HG03135 (cell line): ENCODE results near the gene SIM2.

Source experiments
- ATAC-seq: cut with Tn5 transposase; IDR thresholded peaks from one replicate; pipeline ENCODE4 v1.9.1; 2021; ENCODE audit warnings: mild to moderate bottlenecking, moderate library complexity; ENCODE audit not compliant: unreplicated experiment

SIM2 gene

DNA sequence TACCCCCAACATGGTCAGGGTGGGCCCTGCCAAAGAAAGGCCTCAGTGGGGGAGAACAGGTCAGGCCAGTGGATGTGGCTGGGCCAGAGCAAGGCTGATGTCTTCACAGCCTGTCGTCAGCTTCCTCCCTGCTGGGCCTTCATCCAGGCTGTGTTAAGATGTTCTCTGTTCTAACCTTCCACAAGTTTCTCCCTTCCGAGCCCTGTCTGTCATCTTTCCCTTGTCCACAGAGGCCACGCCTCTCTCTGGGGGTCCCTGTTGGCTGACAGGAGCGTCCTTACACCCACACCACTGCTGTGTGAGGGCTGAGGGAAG, 36.2 kb downstream of the SIM2 start:
- ATAC-seq: no peak

DNA sequence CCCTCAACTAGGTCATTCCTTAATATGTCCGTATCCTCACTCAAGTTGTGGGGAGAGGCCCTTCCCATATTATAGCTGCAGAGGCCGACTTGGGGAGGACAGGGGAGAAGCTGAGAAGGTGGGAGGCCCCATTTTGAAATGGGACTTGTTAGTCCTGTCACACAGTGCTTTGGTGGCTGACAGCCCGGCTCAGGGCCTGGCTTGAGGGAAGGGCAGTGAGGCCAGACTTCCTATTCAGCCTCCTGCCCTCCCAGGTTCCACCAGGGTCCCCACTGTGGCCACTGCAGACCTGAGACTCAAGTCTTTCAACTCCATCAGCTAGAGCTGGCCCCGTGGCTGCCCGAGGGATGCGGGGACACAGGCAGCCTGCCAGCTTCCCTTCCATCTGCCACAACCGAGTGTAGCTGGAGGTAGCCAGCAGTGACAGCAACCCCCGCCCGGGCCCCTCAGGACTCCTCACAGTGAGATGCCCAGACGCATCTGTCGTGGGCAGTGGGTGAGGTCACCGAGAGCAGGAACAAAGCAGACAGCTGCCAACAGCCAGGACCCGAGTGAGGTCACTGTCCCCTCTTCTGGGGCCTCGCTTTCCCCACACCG, 36.9 kb downstream of the SIM2 start:
- no peak for ATAC-seq

DNA sequence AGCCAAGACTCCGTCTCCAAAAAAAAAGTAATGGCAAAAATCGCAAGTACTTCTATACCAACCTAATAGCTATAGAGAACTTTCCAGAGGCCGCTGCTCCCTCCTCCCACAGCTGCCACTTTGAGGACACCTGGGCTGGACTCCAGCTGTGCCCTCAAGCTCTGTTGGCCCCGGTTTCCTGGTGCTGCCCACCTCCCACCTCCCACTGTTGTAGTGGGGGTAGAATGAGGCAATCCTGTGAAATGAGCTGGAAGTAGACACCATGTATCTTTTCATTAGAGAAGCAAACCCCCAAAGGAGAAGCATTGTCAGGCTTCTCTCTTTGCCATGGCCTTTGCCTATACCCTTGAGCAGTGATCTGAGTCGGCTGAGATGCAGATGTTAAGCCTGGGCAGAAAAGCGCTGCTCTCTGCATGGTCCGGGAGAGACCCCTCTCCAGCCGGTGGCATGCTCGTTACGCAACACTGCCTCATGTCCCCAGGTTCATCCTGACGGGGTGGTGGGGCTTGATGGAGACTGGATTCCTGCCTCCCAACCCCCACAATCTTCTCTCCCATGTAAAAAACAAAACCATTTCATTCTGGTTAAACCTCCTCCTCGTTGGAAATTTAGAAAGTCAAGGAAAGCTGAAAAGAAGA, 39.7 kb downstream of the SIM2 start:
- no peak for ATAC-seq

DNA sequence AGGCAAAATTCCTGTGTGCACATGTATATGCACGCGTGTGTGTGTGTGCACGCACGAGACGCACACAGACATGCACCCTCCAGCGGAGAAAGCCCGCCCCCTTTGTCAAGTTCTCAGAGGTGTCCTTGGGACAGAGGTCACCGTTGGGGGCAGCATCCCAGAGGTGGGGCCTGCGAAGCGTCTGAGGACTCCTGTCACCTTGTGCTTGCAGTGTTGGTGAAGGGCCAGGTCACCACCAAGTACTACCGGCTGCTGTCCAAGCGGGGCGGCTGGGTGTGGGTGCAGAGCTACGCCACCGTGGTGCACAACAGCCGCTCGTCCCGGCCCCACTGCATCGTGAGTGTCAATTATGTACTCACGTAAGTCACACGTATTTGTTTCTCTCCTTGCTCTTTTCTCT, 42.6 kb downstream of the SIM2 start:
- ATAC-seq: no peak

DNA sequence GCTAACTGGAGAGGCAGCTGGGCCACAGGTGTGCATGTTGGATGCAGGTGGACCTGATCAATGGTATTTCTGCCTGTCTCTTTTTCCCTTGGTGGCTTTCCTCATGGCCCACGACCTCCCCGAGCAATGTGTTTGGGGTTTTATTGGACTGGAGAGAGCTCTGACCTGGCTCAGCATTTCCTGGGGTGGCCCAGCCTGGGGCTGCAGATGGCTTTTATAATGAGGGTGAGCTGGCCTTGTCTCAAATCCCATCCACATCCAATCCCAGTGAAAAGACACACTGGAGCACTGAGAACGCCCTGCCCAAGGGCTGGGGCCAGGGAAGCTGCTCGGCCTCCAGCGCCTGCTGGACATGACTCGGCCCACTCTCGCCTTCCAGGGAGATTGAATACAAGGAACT, 44.1 kb downstream of the SIM2 start:
- ATAC-seq: no peak

DNA sequence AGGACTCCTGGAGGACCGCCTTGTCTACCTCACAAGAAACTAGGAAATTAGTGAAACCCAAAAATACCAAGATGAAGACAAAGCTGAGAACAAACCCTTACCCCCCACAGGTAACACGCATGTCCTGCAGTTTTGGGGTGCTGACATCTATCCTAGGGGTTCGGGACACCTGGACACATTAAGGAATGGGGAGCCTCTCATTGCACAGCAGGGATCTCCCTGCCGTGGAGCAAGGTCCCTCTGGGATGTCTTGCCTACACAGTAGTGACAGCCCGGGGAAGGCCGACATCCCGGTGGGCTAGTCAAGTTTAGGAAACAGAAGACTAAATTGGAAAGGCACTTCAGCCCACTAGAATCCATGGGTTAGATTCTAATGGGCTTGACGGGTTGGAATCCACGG, 44.5 kb downstream of the SIM2 start:
- no peak for ATAC-seq

DNA sequence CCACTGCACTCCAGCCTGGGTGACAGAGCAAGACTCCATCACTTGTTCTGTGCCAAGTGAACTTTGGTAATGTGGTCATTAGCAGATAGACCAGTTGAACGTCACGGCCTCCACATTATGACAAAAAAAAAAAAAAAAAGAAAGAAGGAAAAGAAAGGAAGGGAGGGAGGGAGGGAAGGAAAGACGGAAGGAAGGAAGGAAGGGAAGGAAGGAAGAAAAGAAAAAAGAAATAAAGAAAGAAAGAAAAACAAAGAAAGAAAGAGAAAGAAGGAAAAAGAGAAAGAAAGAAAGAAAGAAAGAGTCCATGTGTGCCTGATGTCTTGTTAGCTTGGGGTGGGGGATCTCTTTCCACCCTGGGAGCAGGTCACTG, 45.3 kb downstream of the SIM2 start:
- no peak for ATAC-seq

DNA sequence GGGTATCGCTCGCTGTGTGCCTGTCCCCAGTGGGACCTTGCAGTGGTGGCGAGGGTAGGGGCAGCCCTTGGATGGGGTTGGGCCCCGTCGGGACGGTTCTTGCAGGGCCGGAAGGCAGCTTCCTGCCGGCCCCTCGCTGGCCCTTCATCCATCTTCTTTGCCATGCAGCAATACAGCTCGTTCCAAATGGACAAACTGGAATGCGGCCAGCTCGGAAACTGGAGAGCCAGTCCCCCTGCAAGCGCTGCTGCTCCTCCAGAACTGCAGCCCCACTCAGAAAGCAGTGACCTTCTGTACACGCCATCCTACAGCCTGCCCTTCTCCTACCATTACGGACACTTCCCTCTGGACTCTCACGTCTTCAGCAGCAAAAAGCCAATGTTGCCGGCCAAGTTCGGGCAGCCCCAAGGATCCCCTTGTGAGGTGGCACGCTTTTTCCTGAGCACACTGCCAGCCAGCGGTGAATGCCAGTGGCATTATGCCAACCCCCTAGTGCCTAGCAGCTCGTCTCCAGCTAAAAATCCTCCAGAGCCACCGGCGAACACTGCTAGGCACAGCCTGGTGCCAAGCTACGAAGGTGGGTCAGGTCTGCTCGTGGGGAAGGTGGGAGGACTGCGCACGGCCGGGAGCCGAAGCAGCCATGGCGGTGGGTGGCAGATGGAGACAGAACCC, 45.8 kb downstream of the SIM2 start:
- no peak for ATAC-seq

DNA sequence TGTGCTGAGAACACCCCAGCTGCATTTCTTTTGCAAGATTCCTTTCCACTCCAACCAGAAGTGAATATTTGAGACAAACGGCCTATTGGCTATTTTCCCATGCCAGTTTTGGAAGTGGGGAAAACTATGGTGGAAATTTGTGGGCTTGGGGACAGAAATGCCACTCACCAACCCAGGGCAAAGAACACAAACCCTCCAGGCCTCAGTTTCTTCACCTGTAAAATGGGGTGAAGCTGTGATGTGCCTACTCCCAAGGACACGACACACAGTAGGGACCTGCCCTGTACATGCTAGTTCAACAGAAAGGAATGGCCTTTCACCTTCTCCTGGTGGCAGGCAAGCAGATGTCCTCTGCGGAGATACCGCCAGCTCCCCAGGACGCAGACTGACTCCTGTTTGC, 46.5 kb downstream of the SIM2 start:
- ATAC-seq: no peak

DNA sequence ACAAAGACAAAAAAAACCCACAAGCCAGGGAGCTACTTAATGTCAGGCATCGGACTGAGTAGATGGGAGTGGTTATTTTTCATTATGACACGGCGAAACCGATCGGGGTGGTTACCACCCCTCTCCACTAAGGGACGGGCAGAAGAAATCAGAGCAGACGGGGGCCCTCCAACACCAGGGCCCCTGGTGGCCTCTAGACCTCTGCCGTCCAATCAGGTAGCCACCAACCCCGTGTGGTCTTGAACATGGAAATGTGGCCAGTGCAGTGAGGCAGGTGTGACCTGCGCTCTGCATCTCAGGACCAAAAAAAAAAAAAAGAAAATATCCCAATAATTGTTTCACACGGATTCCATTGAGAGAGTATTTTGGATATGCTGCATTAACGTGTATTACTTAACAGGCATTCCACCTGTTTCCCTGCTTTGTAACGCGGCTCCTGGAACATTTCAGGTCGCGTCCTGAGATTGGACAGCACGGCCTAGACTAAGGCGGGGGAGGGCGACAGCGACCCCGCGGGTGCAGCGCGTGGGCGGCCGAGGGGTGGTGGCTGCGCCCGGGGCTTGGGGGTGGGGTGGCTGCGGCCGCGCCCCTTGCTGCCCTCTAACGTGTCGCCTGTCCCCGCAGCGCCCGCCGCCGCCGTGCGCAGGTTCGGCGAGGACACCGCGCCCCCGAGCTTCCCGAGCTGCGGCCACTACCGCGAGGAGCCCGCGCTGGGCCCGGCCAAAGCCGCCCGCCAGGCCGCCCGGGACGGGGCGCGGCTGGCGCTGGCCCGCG, 48.3 kb downstream of the SIM2 start:
- ATAC-seq: no peak

DNA sequence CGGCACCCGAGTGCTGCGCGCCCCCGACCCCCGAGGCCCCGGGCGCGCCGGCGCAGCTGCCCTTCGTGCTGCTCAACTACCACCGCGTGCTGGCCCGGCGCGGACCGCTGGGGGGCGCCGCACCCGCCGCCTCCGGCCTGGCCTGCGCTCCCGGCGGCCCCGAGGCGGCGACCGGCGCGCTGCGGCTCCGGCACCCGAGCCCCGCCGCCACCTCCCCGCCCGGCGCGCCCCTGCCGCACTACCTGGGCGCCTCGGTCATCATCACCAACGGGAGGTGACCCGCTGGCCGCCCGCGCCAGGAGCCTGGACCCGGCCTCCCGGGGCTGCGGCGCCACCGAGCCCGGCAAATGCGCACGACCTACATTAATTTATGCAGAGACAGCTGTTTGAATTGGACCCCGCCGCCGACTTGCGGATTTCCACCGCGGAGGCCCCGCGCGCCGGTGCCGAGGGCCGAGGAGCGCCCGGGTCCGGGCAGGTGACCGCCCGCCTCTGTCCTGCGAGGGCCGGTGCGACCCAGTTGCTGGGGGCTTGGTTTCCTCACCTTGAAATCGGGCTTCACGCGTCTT, 49.0 kb downstream of the SIM2 start:
- ATAC-seq: no peak

DNA sequence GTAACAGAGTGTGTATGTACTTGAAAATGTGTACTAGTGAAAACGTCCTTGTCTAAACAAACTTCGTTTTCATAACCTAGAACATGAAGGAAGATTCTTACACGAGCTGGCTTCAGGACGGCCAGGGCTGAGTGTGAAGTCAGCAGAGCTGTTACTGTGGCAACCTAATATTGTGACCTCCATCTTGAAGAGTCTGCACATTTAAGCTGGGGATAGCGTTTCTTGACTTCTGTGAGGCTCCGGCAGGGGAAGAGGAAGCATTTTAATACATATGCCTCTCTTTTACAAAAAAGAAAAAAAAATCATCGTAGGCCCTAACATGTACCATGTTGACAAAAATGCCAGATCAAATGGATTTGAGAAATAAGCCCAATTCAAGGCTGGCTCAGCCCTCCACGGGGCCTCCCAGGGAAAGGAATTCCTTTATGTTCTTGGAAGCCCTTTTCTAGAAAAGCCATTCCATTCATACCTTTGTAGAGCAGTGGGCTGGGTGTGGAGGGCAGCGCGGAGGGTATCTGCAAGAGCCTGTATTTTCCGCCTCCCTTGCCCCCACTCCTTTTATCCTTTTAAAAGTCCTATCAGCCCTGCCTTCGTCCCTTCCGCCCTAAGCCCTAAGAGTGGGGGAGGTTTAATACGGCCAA, 51.1 kb downstream of the SIM2 start:
- no peak for ATAC-seq

DNA sequence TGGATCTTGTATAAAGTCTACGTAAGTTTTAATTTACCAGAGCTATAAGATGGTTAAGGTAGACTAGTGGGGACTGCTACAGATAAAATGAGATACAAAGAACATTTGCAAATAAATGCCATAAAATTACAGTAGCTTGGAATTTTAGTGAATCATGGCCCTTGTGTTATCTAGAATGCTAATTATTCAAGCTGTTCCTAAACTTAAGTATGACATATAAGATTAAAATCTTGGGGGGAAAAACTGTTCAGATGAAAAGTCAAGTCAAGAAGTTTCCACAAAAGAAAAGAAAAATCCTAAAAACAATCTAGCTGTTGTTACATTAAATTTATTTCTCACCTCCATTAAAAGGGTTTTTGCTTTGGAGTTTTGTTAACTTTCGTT, 51.7 kb downstream of the SIM2 start:
- ATAC-seq: no peak

DNA sequence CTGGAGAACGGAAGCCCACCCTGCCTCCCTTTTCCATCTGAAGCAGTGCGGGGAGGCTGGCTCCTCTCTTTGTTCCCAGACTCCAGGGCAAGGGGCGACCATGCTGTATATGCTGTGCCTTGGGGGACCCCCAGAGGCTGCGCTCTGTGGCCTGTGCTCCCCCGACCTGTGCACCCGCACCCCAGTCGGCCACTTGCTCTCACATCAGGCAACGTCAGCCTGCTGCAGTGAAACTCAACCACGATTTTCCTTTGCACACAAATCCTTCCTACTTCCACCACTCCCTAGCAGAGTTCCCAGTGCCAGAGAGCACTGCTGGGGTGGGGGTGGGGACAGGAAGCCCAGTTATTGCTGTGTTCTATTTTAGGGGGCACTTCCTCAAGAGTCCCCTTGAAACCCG, 52.5 kb downstream of the SIM2 start:
- ATAC-seq: no peak

DNA sequence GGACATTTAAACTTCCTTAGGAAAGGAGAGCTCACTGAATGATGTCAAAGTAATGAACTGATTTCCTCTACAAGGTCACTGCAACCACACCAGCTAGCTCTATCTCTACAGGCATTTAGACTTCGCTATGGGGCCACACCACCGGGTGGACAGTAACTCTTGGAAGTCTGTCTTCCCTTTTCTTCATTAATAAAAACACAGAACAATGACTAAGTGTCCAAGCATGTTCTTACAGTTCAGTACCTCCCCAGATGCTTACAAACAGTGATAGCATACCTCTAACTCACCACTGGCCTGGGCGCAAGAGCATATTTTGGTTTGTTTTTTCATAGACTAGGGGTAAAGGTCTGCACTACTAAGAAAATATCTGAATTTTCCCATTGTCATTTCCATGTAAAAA, 54.6 kb downstream of the SIM2 start:
- no peak for ATAC-seq

DNA sequence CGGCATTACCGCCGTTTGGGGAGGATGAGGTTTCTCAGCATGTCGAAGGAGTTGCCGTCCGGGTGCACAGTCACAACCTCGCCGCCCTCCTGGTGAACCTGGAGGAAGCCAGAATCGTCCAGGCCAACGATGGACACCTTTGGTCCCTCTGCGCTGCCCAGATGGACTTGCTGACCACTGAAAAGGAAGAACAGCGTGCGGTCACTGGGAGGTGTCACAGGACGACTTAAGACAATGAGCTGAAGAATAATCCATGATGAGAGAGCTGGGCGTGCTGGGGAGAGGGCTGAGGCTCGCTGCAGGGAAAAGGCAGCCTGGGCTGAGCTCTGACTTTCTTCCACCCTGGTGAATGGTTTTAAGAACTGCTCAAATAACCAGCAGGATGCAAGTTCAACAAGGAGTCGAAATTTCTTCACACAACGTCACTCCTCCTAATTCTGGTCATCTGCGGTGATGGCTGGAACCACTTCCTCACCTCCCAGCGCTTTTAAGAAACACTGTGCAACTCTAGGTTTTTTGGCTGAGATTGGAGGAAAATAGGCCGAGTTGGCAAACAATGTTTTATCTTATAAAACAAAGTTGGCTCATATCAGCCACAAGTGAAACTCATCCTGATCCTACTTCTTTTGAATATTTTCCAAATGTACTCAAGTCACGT, 55.5 kb downstream of the SIM2 start:
- ATAC-seq: no peak

DNA sequence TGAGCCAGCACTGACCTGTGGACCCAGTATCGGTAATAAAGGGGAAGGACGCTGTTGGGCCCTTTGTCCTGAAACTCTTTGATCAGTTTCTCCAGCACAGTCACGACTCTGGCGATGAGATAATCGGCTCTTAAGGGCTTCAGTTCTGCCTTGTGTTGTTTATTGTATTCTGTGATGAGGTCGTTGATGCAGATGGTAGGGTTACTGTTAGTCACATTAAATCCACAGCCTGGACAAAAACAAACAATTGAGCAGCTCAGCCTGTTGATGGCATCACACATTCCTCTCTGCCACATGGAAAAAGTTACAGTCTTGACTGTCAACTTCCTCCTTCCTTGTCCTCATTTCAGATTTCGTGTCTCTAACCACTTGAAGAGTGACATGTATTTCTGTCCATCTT, 57.6 kb downstream of the SIM2 start:
- ATAC-seq: no peak

DNA sequence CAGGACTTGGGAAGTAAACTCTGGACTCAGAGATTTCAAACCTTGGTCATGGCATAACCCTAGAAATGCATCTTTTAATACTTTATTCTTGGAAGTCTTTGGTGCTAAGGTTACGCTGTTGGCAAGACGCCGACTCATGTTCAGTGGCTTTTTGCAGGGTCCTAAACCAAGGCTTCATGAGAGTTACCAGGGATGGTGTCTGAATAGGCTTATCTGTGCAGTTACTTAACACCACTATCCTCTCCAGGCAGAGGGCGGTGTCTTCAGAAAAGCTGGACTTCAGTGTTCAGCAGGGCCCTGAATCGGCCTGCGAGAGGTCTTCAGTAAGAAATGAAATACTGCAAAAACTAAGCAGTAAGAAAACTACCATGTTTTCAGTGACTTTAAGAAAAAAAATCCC, 58.3 kb downstream of the SIM2 start:
- ATAC-seq: no peak

DNA sequence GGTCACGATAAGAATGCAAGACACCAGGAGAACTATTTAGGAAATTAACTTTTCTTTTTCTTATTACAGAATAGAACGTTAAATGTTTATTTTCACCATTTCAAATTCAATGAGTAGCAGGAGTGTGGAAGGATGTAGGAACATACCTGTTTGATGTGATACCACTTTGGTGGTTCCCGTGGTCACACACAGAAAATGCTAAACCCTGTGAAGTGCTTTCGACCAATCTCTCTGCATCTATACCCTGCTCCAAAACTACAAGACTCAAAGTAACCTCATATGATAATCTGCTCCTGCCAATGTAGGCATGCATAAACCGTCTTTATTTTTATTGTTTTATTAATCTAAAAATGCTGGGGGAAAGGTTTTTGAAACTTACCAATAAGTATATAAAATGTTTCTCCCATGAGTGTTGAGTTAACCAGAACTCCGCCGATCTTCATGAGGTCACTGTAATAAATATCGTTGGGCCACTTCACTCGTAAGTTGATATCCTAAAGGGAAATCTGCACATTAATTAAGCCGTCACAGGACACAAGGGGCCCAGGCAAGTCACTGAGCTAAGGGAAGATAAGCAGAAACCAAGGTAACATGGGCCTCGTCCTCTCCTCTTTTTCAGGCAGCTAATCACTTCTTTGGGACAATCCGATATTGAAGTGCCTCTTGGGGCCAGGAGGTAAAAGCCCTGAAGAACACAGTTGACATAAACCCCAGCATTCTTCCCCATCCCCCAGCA, 60.6 kb downstream of the SIM2 start:
- no peak for ATAC-seq

DNA sequence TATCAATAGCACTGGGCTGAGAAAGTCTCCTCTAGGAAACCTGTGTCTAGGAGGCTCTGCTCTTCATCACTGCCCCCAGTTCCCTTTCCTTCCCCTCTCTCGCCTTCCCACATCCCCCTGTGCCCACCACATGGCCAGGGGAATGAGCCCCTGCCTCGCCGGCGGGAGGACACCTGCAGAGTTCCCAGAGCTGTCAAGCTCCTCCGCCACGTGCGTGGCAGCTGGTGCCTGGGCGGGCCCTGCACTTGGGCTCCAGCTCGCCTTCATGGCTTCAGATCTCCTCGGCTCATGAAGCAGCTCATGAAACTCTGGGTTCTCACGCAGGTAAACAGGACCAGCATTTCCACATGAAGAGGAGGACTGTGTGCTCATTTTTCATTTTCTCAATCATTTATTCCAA, 62.8 kb downstream of the SIM2 start:
- ATAC-seq: no peak
